ENCODE measurements around the gene ZNF32. TPM values are rescaled to one million over a fixed set of nuclear protein-coding genes. Genes with fewer than 3 reads are reported as not detected.

Gene ZNF32
- total and polyA plus RNA-seq, 2 donors (not counting 3 experiments of a cell fraction or from before 2014, with no cell fraction given) = 12.5 to 14.4 TPM

GRCh38 chr10:43647576-43647975 is 1.1 kb downstream of the ZNF32 start:
- no peaks in the 10 kb centered on the region for H3K9me1 ChIP-seq (replicated peaks; ENCODE audit: control insufficient read depth, extremely low read depth, insufficient read depth, low read length)
- peaks cover 12% of the 10 kb centered on the region for H3K9me3 ChIP-seq (replicated peaks; ENCODE audit: control insufficient read depth, insufficient read depth, low read length)
- peaks cover 5% of the 10 kb centered on the region for H3K4me1 ChIP-seq (ENCODE audit: control insufficient read depth, extremely low read depth, insufficient read depth, low read length)
- TF ChIP-seq MYC (IDR thresholded peaks at IDR 0.05; ENCODE audit: low read depth, low read length) (no peak), MAX (IDR thresholded peaks at IDR 0.05; ENCODE audit: insufficient read depth, insufficient read length) (no peak), POLR2A (IDR thresholded peaks at IDR 0.05; ENCODE audit: low read depth, low read length) (no peak), POLR2AphosphoS5 (IDR thresholded peaks at IDR 0.05; ENCODE audit: insufficient read depth, low read depth, low read length) (no peak), FOS (IDR thresholded peaks at IDR 0.05; ENCODE audit: borderline replicate concordance, insufficient read depth, low read length) (no peak), GATA2 (IDR thresholded peaks at IDR 0.05; ENCODE audit: insufficient read depth, insufficient read length, low read depth, low read length) (no peak)
- no peaks in the 10 kb centered on the region for H4K20me1 ChIP-seq (replicated peaks; ENCODE audit: control insufficient read depth, extremely low read depth, insufficient read depth, low read length)
- H3K4me2 ChIP-seq (ENCODE audit: insufficient read depth, low read length) = peak overlapping the region; percentile 73
- no peak overlapping the region for H3K27ac ChIP-seq (ENCODE audit: insufficient read depth, low read depth, low read length)
- H3K36me3 ChIP-seq (ENCODE audit: control insufficient read depth in 2 of 2, extremely low read depth in 1 of 2, insufficient read depth in 2 of 2, low read length in 2 of 2) = peaks cover 0 to 13% of the 10 kb centered on the region in 2 experiments
- ChIA-PET CTCF (no interaction called here), POLR2A (no interaction called here)
- no peak overlapping the region for H2AFZ ChIP-seq (ENCODE audit: low read depth, low read length)
- no peak overlapping the region for H3K9ac ChIP-seq (replicated peaks; ENCODE audit: extremely low read depth, insufficient read depth, low read length)
- DNase-seq (ENCODE audit: low read depth, low spot score) (no peak), FAIRE-seq (no peak)
- intact Hi-C loops (cut with micrococcal nuclease) = loop anchor here (5.0 kb wide), 1 partner anchor 75 kb away; the partner anchor contains the start of gene ZNF239
- no peaks in the 10 kb centered on the region for H3K79me2 ChIP-seq (ENCODE audit: control insufficient read depth, insufficient read depth, low read length)
- dilution Hi-C loops (cut with MboI; ENCODE audit: extremely low pct_ligation_motif_present, low sequenced_read_pairs) = no loop called here
- H3K4me3 ChIP-seq (replicated peaks in 1 of 3; ENCODE audit: insufficient read depth in 1 of 3, low read depth in 1 of 3, low read length in 3 of 3) = no peak overlapping the region
- H3K27me3 ChIP-seq (ENCODE audit: control insufficient read depth in 2 of 2, insufficient read depth in 2 of 2, low read length in 2 of 2) = peaks cover 0 to 6% of the 10 kb centered on the region in 2 experiments
- BruUV-seq (replicated peaks) = TSS peak; percentile 45

DNA sequence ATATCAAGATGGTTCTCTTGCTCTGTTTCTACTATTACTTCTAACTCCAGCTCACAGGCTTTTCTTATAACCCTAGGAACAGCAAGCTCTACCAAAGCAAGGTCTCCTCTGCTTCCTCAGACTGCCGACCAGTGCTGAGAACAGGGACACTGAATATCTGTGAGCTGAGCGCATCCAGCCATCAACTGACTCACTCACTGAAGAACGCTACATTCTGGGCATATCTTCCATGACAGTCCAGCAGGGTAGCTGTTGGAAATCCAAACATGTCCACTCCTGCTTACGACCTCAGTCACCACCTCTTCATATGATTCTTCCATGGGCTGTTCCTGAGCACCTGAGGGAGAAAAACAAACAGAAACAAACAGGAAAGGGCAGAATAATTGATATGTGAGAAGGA is 2.8 kb downstream of the ZNF32 start:
- TF ChIP-seq POLR2A (IDR thresholded peaks at IDR 0.05; ENCODE audit: low read depth, low read length) (no peak), FOS (IDR thresholded peaks at IDR 0.05; ENCODE audit: borderline replicate concordance, insufficient read depth, low read length) (no peak), GATA2 (IDR thresholded peaks at IDR 0.05; ENCODE audit: insufficient read depth, insufficient read length, low read depth, low read length) (no peak), MAX (IDR thresholded peaks at IDR 0.05; ENCODE audit: insufficient read depth, insufficient read length) (no peak), MYC (IDR thresholded peaks at IDR 0.05; ENCODE audit: low read depth, low read length) (no peak), EZH2 (IDR thresholded peaks at IDR 0.05; ENCODE audit: borderline replicate concordance, low read depth, low read length, severe bottlenecking) (no peak), JUN (IDR thresholded peaks at IDR 0.05; ENCODE audit: borderline replicate concordance, insufficient read depth, insufficient read length, low read depth) (no peak), POLR2AphosphoS5 (IDR thresholded peaks at IDR 0.05; ENCODE audit: insufficient read depth, low read depth, low read length) (no peak)
- TF ChIP-seq, protein P1, sequence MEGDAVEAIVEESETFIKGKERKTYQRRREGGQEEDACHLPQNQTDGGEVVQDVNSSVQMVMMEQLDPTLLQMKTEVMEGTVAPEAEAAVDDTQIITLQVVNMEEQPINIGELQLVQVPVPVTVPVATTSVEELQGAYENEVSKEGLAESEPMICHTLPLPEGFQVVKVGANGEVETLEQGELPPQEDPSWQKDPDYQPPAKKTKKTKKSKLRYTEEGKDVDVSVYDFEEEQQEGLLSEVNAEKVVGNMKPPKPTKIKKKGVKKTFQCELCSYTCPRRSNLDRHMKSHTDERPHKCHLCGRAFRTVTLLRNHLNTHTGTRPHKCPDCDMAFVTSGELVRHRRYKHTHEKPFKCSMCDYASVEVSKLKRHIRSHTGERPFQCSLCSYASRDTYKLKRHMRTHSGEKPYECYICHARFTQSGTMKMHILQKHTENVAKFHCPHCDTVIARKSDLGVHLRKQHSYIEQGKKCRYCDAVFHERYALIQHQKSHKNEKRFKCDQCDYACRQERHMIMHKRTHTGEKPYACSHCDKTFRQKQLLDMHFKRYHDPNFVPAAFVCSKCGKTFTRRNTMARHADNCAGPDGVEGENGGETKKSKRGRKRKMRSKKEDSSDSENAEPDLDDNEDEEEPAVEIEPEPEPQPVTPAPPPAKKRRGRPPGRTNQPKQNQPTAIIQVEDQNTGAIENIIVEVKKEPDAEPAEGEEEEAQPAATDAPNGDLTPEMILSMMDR (IDR thresholded peaks at IDR 0.05; ENCODE audit: extremely low read depth in 1 of 2, insufficient read depth in 1 of 2, low read depth in 1 of 2, low read length in 2 of 2) = no peak
- H4K20me1 ChIP-seq (replicated peaks; ENCODE audit: control insufficient read depth, extremely low read depth, insufficient read depth, low read length) = no peaks in the 10 kb centered on the region
- POLR2A ChIA-PET = no interaction called here
- H3K27me3 ChIP-seq (ENCODE audit: control insufficient read depth in 2 of 2, insufficient read depth in 2 of 2, low read length in 2 of 2) = peaks cover 0 to 2% of the 10 kb centered on the region in 2 experiments
- H3K9me3 ChIP-seq (replicated peaks; ENCODE audit: control insufficient read depth, insufficient read depth, low read length) = peaks cover 12% of the 10 kb centered on the region
- BruUV-seq (replicated peaks) = no TSS peak
- DNase-seq (ENCODE audit: low read depth, low spot score) (no peak), FAIRE-seq (no peak)
- H3K4me3 ChIP-seq (replicated peaks in 1 of 3; ENCODE audit: insufficient read depth in 1 of 3, low read depth in 1 of 3, low read length in 3 of 3) = no peak overlapping the region
- H3K9me1 ChIP-seq (replicated peaks; ENCODE audit: control insufficient read depth, extremely low read depth, insufficient read depth, low read length) = no peaks in the 10 kb centered on the region
- intact Hi-C loops (cut with micrococcal nuclease) = loop anchor here (5.0 kb wide), 1 partner anchor 74 kb away; the partner anchor contains the start of gene ZNF239
- H3K9ac ChIP-seq (replicated peaks; ENCODE audit: extremely low read depth, insufficient read depth, low read length) = no peak overlapping the region
- dilution Hi-C loops (cut with MboI; ENCODE audit: extremely low pct_ligation_motif_present, low sequenced_read_pairs) = no loop called here
- H3K4me2 ChIP-seq (ENCODE audit: insufficient read depth, low read length) = no peak overlapping the region
- H3K36me3 ChIP-seq (ENCODE audit: control insufficient read depth in 2 of 2, extremely low read depth in 1 of 2, insufficient read depth in 2 of 2, low read length in 2 of 2) = peaks cover 0 to 13% of the 10 kb centered on the region in 2 experiments
- H2AFZ ChIP-seq (ENCODE audit: low read depth, low read length) = no peak overlapping the region
- H3K79me2 ChIP-seq (ENCODE audit: control insufficient read depth, insufficient read depth, low read length) = no peaks in the 10 kb centered on the region
- H3K27ac ChIP-seq (ENCODE audit: insufficient read depth, low read depth, low read length) = no peak overlapping the region
- CTCF ChIA-PET = no interaction called here
- H3K4me1 ChIP-seq (ENCODE audit: control insufficient read depth, extremely low read depth, insufficient read depth, low read length) = peaks cover 5% of the 10 kb centered on the region
